Measurements from ENCODE around the gene TRHDE.

DNA sequence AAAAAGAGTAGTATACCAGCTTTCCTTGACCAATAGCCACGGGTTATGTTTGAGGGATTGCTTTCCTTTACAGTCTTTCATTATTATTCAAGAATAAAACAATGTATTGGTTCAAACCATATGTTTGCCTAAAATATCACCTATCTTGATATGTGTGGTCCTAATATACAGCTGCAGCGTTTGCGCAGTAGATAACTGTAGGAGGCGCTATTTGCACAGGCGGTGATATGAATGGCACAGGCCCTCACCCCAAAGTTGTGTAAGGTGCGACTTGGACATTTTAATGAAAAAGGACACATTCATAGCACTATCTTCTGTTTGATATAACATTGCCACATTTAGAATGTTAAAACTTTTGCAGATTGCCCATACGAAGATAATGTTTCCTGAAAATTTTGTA lies 298.4 kb downstream of the TRHDE start:
- no peak for TF ChIP-seq ZBTB7A (tag by site-specific recombination; IDR thresholded peaks at IDR 0.05; ENCODE audit: low read depth)
- TF ChIP-seq ZNF274 (IDR thresholded peaks at IDR 0.05; ENCODE audit: low read length): no peak
- TF ChIP-seq ZNF274 (tag by site-specific recombination; IDR thresholded peaks at IDR 0.05; ENCODE audit: borderline replicate concordance): no peak
- no peak for TF ChIP-seq ZNF324 (tag by site-specific recombination; IDR thresholded peaks at IDR 0.05)
- no peak for TF ChIP-seq CTCF (tag by site-specific recombination; IDR thresholded peaks at IDR 0.05)
- TF ChIP-seq, protein P1, sequence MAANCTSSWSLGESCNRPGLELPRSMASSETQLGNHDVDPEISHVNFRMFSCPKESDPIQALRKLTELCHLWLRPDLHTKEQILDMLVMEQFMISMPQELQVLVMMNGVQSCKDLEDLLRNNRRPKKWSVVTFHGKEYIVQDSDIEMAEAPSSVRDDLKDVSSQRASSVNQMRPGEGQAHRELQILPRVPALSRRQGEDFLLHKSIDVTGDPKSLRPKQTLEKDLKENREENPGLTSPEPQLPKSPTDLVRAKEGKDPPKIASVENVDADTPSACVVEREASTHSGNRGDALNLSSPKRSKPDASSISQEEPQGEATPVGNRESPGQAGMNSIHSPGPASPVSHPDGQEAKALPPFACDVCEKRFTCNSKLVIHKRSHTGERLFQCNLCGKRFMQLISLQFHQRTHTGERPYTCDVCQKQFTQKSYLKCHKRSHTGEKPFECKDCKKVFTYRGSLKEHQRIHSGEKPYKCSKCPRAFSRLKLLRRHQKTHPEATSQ (tag by site-specific recombination; IDR thresholded peaks at IDR 0.05): no peak
- no peak for TF ChIP-seq ZBTB1 (tag by site-specific recombination; IDR thresholded peaks at IDR 0.05)
- TF ChIP-seq ZNF785 (tag by site-specific recombination; IDR thresholded peaks at IDR 0.05): no peak
